Trophoblast cell (in vitro differentiated cells and primary cell): Measurements from ENCODE around the gene DGKB.

ENCODE experiments used
- DNase-seq, 2 donors: peaks; one replicate each; pipeline ENCODE4 v3.0.0-alpha.2; 2016
- H2AFZ ChIP-seq: 2 replicates; pipeline ENCODE4 v1.6.1; 2013; ENCODE audit warnings: low read length, moderate library complexity, mild to moderate bottlenecking; ENCODE audit not compliant: insufficient read depth, poor library complexity
- H2AK5ac ChIP-seq: 2 replicates; pipeline ENCODE4 v1.6.1; 2013; ENCODE audit warnings: mild to moderate bottlenecking, low read length
- H2BK120ac ChIP-seq: 2 replicates; pipeline ENCODE4 v1.6.1; 2013; ENCODE audit warnings: low read length, mild to moderate bottlenecking, moderate library complexity; ENCODE audit not compliant: insufficient read depth, poor library complexity
- H2BK12ac ChIP-seq: 2 replicates; pipeline ENCODE4 v1.6.1; 2013; ENCODE audit warnings: mild to moderate bottlenecking, low read length, moderate library complexity
- H2BK5ac ChIP-seq: 2 replicates; pipeline ENCODE4 v1.6.1; 2013; ENCODE audit warnings: low read length, low read depth, moderate library complexity, mild to moderate bottlenecking; ENCODE audit not compliant: poor library complexity
- H3K14ac ChIP-seq: 2 replicates; pipeline ENCODE4 v1.6.1; 2013; ENCODE audit warnings: mild to moderate bottlenecking, low read length
- H3K18ac ChIP-seq: 2 replicates; pipeline ENCODE4 v1.6.1; 2013; ENCODE audit warnings: mild to moderate bottlenecking, low read length
- H3K23ac ChIP-seq: 2 replicates; pipeline ENCODE4 v1.6.1; 2013; ENCODE audit warnings: low read length
- H3K27ac ChIP-seq: 2 replicates; pipeline ENCODE4 v1.5.1; 2013; ENCODE audit warnings: low read depth, mild to moderate bottlenecking, inconsistent platforms, low read length, moderate library complexity
- H3K27me3 ChIP-seq: 2 replicates; pipeline ENCODE4 v1.6.1; 2013; ENCODE audit warnings: inconsistent platforms, mild to moderate bottlenecking, low read length, moderate library complexity; ENCODE audit not compliant: insufficient read depth
- H3K36me3 ChIP-seq, 2 experiments: 1 replicate in 1 of 2; 2 replicates in 1 of 2; pipeline ENCODE4 v1.6.1; 2013; ENCODE audit warnings: low read length in 2 of 2, mild to moderate bottlenecking in 2 of 2, moderate library complexity in 1 of 2; ENCODE audit not compliant: insufficient read depth in 2 of 2, control insufficient read depth in 1 of 2
- H3K4ac ChIP-seq: 2 replicates; pipeline ENCODE4 v1.6.1; 2013; ENCODE audit warnings: low read depth, mild to moderate bottlenecking, low read length, moderate library complexity
- H3K4me1 ChIP-seq, 2 experiments: 1 replicate in 1 of 2; 2 replicates in 1 of 2; pipeline ENCODE4 v1.6.1; 2013; ENCODE audit warnings: low read length in 2 of 2, mild to moderate bottlenecking in 2 of 2, moderate library complexity in 1 of 2; ENCODE audit not compliant: insufficient read depth in 2 of 2, control insufficient read depth in 1 of 2
- H3K4me2 ChIP-seq: 2 replicates; pipeline ENCODE4 v1.6.1; 2013; ENCODE audit warnings: inconsistent platforms, mild to moderate bottlenecking, low read length, moderate library complexity
- H3K4me3 ChIP-seq: 2 replicates; pipeline ENCODE4 v1.5.1; 2013; ENCODE audit warnings: mild to moderate bottlenecking, low read depth, low read length, inconsistent platforms
- H3K79me1 ChIP-seq: one replicate; pipeline ENCODE4 v1.6.1; 2013; ENCODE audit warnings: low read length
- H3K79me2 ChIP-seq: 2 replicates; pipeline ENCODE4 v1.6.1; 2013; ENCODE audit warnings: low read length, mild to moderate bottlenecking; ENCODE audit not compliant: control insufficient read depth, insufficient read depth, poor library complexity
- H3K9ac ChIP-seq: 2 replicates; pipeline ENCODE4 v1.6.1; 2013; ENCODE audit warnings: mild to moderate bottlenecking, low read length
- H3K9me3 ChIP-seq: 2 replicates; pipeline ENCODE4 v1.6.1; 2013; ENCODE audit warnings: low read depth, mild to moderate bottlenecking, control low read depth, inconsistent platforms, low read length; ENCODE audit not compliant: insufficient read depth
- H4K12ac ChIP-seq: 2 replicates; pipeline ENCODE4 v1.6.1; 2013; ENCODE audit warnings: low read depth, mild to moderate bottlenecking, low read length, moderate library complexity
- H4K8ac ChIP-seq: 2 replicates; pipeline ENCODE4 v1.6.1; 2013; ENCODE audit warnings: low read depth, mild to moderate bottlenecking, low read length, moderate library complexity
- H4K91ac ChIP-seq: one replicate; pipeline ENCODE4 v1.6.1; 2013; ENCODE audit warnings: low read depth, mild to moderate bottlenecking, low read length, moderate library complexity
- WGBS: extraction: QIAGEN DNeasy Blood & Tissue Kit; methylation state at CpG from one replicate; pipeline ENCODE4 v1.1.7; 2013; ENCODE audit warnings: missing lambda C conversion rate; ENCODE audit not compliant: insufficient read length, insufficient coverage; ENCODE audit errors: extremely low coverage; 5-methylcytosine and 5-hydroxymethylcytosine counted together

Gene DGKB

DNA sequence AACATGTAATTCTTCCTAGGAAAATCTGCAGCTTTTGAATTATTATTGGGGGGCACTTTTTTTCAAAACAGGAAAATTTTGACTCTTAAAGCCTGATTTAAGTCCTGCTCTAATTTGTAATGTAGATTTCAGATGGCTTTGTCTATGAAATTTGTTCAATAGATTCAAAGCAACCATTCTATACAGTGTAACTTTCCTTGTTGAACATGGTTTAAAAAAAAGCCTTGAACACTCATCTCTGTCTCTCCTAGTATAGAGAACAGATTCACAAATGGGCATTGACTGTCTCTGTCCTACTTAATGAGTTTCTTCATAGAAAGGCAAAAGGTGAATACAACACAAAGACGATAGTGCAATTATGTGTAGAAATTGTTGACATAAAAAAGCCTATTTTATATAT, 643.7 kb downstream of the DGKB start:
- Histone ChIP-seq H3K79me2 (no peaks in the 10 kb centered on the region), H3K4me3 (no peak overlapping the region), H3K4me2 (no peak overlapping the region), H2BK12ac (no peak overlapping the region), H3K27me3 (no peaks in the 10 kb centered on the region), H3K14ac (no peak overlapping the region), H3K23ac (no peak overlapping the region), H2BK5ac (no peak overlapping the region), H4K8ac (no peak overlapping the region), H3K4ac (no peak overlapping the region), H2AK5ac (no peak overlapping the region), H3K9ac (no peak overlapping the region), H3K36me3 (no peaks in the 10 kb centered on the region), H2BK120ac (no peak overlapping the region), H3K9me3 (no peaks in the 10 kb centered on the region), H2AFZ (no peak overlapping the region), H4K91ac (no peak overlapping the region), H3K27ac (no peak overlapping the region), H3K18ac (no peak overlapping the region), H3K79me1 (no peaks in the 10 kb centered on the region), H4K12ac (no peak overlapping the region), H3K4me1 (no peaks in the 10 kb centered on the region)
- no peak for DNase-seq
- WGBS = no CpG with 5 or more reads among the region's 1 CpG

DNA sequence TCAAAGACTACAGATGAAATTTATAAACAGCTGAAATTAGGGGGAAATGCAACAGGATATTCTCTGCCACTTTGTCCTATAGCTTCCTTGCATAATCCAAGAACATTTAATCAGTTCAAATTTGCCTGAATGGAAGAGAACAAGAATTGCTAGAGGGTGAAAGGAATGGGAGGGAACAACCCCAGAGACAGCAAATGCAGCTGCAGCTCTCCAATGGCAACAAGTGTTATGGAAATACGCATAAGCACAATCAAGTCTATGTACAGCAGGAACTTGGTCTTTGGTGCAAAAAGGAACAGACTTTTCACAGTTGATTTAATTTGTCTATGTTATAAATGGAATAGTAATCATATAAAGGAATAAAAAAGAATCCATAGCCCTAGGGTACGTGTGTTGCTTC, 644.1 kb downstream of the DGKB start:
- H3K4me1 ChIP-seq = no peaks in the 10 kb centered on the region
- no peaks in the 10 kb centered on the region for H3K79me1 ChIP-seq
- H4K12ac ChIP-seq = no peak overlapping the region
- no peak overlapping the region for H2BK12ac ChIP-seq
- no peak overlapping the region for H4K8ac ChIP-seq
- H4K91ac ChIP-seq = no peak overlapping the region
- H2BK5ac ChIP-seq = no peak overlapping the region
- no peaks in the 10 kb centered on the region for H3K36me3 ChIP-seq
- no peak overlapping the region for H2AFZ ChIP-seq
- H3K4me3 ChIP-seq = no peak overlapping the region
- no peak overlapping the region for H3K4me2 ChIP-seq
- H2BK120ac ChIP-seq = no peak overlapping the region
- no peak overlapping the region for H3K9ac ChIP-seq
- H3K27ac ChIP-seq = no peak overlapping the region
- no CpG with 5 or more reads among the region's 2 CpGs for WGBS
- H3K9me3 ChIP-seq = no peaks in the 10 kb centered on the region
- H3K4ac ChIP-seq = no peak overlapping the region
- no peak overlapping the region for H3K14ac ChIP-seq
- no peak overlapping the region for H3K23ac ChIP-seq
- H2AK5ac ChIP-seq = no peak overlapping the region
- H3K18ac ChIP-seq = no peak overlapping the region
- H3K79me2 ChIP-seq = no peaks in the 10 kb centered on the region
- no peaks in the 10 kb centered on the region for H3K27me3 ChIP-seq
- no peak for DNase-seq

DNA sequence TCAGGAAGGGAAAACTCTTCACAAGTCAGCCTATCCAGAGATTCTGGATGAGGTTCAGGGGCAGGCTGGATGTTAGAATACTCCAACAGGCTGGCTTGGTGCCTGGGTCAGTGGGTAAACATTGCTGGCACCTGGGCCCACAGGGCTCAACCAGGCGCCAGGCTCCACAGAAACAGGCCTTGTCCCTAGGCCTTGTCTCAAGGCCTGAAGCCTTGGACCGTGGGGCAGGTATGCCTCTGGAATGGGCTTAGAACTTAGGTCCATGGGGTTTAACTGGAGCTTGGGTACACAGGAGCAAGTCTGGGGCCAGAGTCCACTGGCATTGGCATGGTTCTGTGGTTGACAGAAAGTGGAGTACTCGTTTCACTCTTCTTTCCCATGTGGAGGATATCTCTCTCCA, 650.1 kb downstream of the DGKB start:
- no peak for DNase-seq
- Histone ChIP-seq H3K4me2 (no peak overlapping the region), H3K14ac (no peak overlapping the region), H2BK12ac (no peak overlapping the region), H3K4me3 (no peak overlapping the region), H4K91ac (no peak overlapping the region), H2BK5ac (no peak overlapping the region), H3K36me3 (no peaks in the 10 kb centered on the region), H3K9ac (no peak overlapping the region), H3K4ac (no peak overlapping the region), H3K23ac (no peak overlapping the region), H3K9me3 (no peaks in the 10 kb centered on the region), H2AFZ (no peak overlapping the region), H4K12ac (no peak overlapping the region), H4K8ac (no peak overlapping the region), H2AK5ac (no peak overlapping the region), H2BK120ac (no peak overlapping the region), H3K79me2 (no peaks in the 10 kb centered on the region), H3K79me1 (no peaks in the 10 kb centered on the region), H3K27me3 (no peaks in the 10 kb centered on the region), H3K18ac (no peak overlapping the region), H3K4me1 (no peaks in the 10 kb centered on the region), H3K27ac (no peak overlapping the region)
- WGBS = no CpG with 5 or more reads among the region's 3 CpGs

DNA sequence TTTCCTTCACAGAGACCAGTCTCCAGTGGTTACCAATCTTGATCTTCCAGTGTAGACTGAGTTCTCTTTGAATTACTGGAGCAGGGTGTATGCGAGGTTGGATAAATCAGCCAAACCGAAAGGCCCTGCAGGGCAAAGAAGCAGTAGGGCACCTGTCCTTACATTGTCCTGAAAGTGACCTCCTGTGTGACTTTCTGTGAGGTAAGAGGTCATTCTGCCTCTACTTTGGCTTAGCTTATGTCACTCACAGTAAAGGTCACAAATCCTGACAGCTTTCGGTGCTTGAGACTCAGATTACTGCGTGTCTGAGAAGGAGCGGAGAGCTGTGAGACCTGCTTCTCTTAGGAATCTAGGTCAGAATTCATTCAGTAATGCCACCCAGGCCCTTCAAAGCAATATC, 660.4 kb downstream of the DGKB start:
- no peaks in the 10 kb centered on the region for H3K36me3 ChIP-seq
- H3K27me3 ChIP-seq = no peaks in the 10 kb centered on the region
- H4K12ac ChIP-seq = no peak overlapping the region
- H3K79me1 ChIP-seq = no peaks in the 10 kb centered on the region
- no peak overlapping the region for H3K14ac ChIP-seq
- H3K18ac ChIP-seq = no peak overlapping the region
- H3K4me1 ChIP-seq = no peaks in the 10 kb centered on the region
- H3K27ac ChIP-seq = no peak overlapping the region
- H3K4ac ChIP-seq = no peak overlapping the region
- H2AFZ ChIP-seq = no peak overlapping the region
- no peak overlapping the region for H4K91ac ChIP-seq
- no peak overlapping the region for H2BK120ac ChIP-seq
- H3K9ac ChIP-seq = no peak overlapping the region
- H3K23ac ChIP-seq = no peak overlapping the region
- H2BK5ac ChIP-seq = no peak overlapping the region
- H3K4me2 ChIP-seq = no peak overlapping the region
- peak in 1 of 2 donors; percentile 32 for DNase-seq
- no CpG with 5 or more reads among the region's 5 CpGs for WGBS
- no peaks in the 10 kb centered on the region for H3K79me2 ChIP-seq
- no peak overlapping the region for H2AK5ac ChIP-seq
- no peak overlapping the region for H4K8ac ChIP-seq
- no peaks in the 10 kb centered on the region for H3K9me3 ChIP-seq
- H3K4me3 ChIP-seq = no peak overlapping the region
- H2BK12ac ChIP-seq = no peak overlapping the region
